Fibroblast of lung (primary cell): ENCODE results near the gene SLC26A1. TPM values are rescaled to one million over a fixed set of nuclear protein-coding genes. Genes with fewer than 3 reads are reported as not detected.

ENCODE experiments used
- DNase-seq, 2 donors: peaks; one replicate each; pipeline versions ENCODE4 v3.0.0 to v3.0.0-alpha.2; 2010; ENCODE audit warnings: low read depth in 2 of 2
- H2AFZ ChIP-seq: 2 replicates; pipeline ENCODE4 v1.5.1; 2012; ENCODE audit warnings: low read length, control low read depth, inconsistent platforms
- H3K27ac ChIP-seq: 2 replicates; pipeline ENCODE4 v1.5.1; 2011; ENCODE audit warnings: low read length, control low read depth; ENCODE audit not compliant: insufficient read depth
- H3K27me3 ChIP-seq: 2 replicates; pipeline ENCODE4 v1.5.1; 2011; ENCODE audit warnings: mild to moderate bottlenecking, low read length; ENCODE audit not compliant: control insufficient read depth, insufficient read depth
- H3K36me3 ChIP-seq: 2 replicates; pipeline ENCODE4 v1.5.1; 2011; ENCODE audit warnings: low read length; ENCODE audit not compliant: control insufficient read depth, insufficient read depth
- H3K4me1 ChIP-seq: 2 replicates; pipeline ENCODE4 v1.5.1; 2011; ENCODE audit warnings: low read length; ENCODE audit not compliant: control insufficient read depth, insufficient read depth; ENCODE audit errors: extremely low read depth
- H3K4me2 ChIP-seq: 2 replicates; pipeline ENCODE4 v1.5.1; 2011; ENCODE audit warnings: low read length, control low read depth; ENCODE audit not compliant: insufficient read depth; ENCODE audit errors: extremely low read depth
- H3K4me3 ChIP-seq, 4 experiments: fragments of 200-600 bp in 1 of 4; sonication (generic) in 1 of 4; replicated peaks in 1 of 4; 2 replicates each; pipeline ENCODE4 v1.5.1; 2011 to 2016; ENCODE audit warnings: low read length in 4 of 4, low read depth in 3 of 4, mild to moderate bottlenecking in 3 of 4, control low read depth in 2 of 4, inconsistent platforms in 1 of 4, mixed read lengths in 1 of 4; ENCODE audit not compliant: insufficient read depth in 1 of 4; ENCODE audit errors: control extremely low read depth in 1 of 4
- H3K79me2 ChIP-seq: 2 replicates; pipeline ENCODE4 v1.5.1; 2012; ENCODE audit warnings: mild to moderate bottlenecking, low read length, inconsistent platforms; ENCODE audit not compliant: control insufficient read depth, insufficient read depth
- H3K9ac ChIP-seq: 2 replicates; pipeline ENCODE4 v1.5.1; 2011; ENCODE audit warnings: mild to moderate bottlenecking, low read length, control low read depth; ENCODE audit not compliant: insufficient read depth
- H3K9me3 ChIP-seq: 2 replicates; pipeline ENCODE4 v1.5.1; 2012; ENCODE audit warnings: low read depth, low read length; ENCODE audit not compliant: control insufficient read depth, insufficient read depth
- H4K20me1 ChIP-seq: 2 replicates; pipeline ENCODE4 v1.5.1; 2011; ENCODE audit warnings: low read length; ENCODE audit not compliant: control insufficient read depth, insufficient read depth; ENCODE audit errors: extremely low read depth
- CTCF ChIP-seq, 2 donors: IDR thresholded peaks in 1 of 2; conservative IDR thresholded peaks in 1 of 2; 1 replicate in 1 of 2; 2 replicates in 1 of 2; pipeline ENCODE4 v1.5.1; 2011 to 2012; ENCODE audit warnings: low read length in 2 of 2, control low read depth in 1 of 2, inconsistent platforms in 1 of 2, low read depth in 1 of 2, mild to moderate bottlenecking in 1 of 2
- EZH2 ChIP-seq: IDR thresholded peaks from 2 replicates; pipeline ENCODE4 v1.5.1; 2012; ENCODE audit warnings: low read length, control low read depth, mild to moderate bottlenecking; ENCODE audit errors: missing control alignments
- polyA plus RNA-seq, 2 donors: library from polyadenylated mRNA; depleted of rRNA in 1 of 2; stranded (reverse) in 1 of 2; unstranded in 1 of 2; fragments of >200 nt; gene quantifications; 2 replicates each; pipeline ENCODE4 v1.2.1, GENCODE V29; 2011 to 2012; ENCODE audit warnings: missing spikeins in 1 of 2
- total RNA-seq: library from RNA; depleted of rRNA; stranded (reverse); fragments of >200 nt; gene quantifications from 2 replicates; pipeline ENCODE4 v1.2.1, GENCODE V29; 2014

The SLC26A1 gene
- total and polyA plus RNA-seq, 2 donors (not counting 1 experiment from before 2014, with no cell fraction given) = 0.05 to 0.33 TPM

- Histone ChIP-seq H3K9ac (no peak overlapping the region), H3K27ac (no peak overlapping the region), H2AFZ (no peak overlapping the region), H3K79me2 (no peaks in the 10 kb centered on the region), H3K4me2 (no peak overlapping the region), H3K9me3 (no peaks in the 10 kb centered on the region), H3K27me3 (no peaks in the 10 kb centered on the region), H4K20me1 (no peaks in the 10 kb centered on the region), H3K4me1 (no peaks in the 10 kb centered on the region), H3K36me3 (peaks cover 2% of the 10 kb centered on the region), H3K4me3 (no peak overlapping the region)
- DNase-seq = no peak
- TF ChIP-seq CTCF (conservative IDR thresholded peaks at IDR 0.05 in 1 of 2, IDR thresholded peaks at IDR 0.05 in 1 of 2; ENCODE audit: low read depth in 1 of 2, low read length in 2 of 2) = no peak
Measured at GRCh38 chr4:1028574-1029220, 35.5 kb upstream of the SLC26A1 start.

DNA sequence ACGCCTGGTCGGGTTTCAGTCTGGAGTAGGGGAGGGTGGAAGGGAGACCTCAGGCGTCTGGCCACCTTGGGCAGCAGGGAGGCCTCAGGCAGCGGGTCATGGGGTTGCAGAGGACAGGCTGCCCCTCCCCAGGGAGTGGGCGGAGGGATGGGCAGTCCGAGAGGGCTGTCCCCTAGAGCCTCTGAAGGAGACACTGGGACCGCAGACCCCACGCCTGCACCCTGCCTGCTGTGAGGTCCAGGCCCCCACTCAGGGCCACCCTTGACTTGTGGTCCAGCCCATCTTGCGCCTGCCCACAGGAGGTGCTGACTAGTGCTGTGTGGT is 34.7 kb upstream of the SLC26A1 start:
- H3K4me1 ChIP-seq = no peaks in the 10 kb centered on the region
- DNase-seq = no peak
- no peaks in the 10 kb centered on the region for H4K20me1 ChIP-seq
- no peaks in the 10 kb centered on the region for H3K79me2 ChIP-seq
- no peak overlapping the region for H3K4me2 ChIP-seq
- no peak overlapping the region for H2AFZ ChIP-seq
- no peak overlapping the region for H3K27ac ChIP-seq
- H3K4me3 ChIP-seq = no peak overlapping the region
- TF ChIP-seq EZH2 (no peak), CTCF (conservative IDR thresholded peaks at IDR 0.05 in 1 of 2, IDR thresholded peaks at IDR 0.05 in 1 of 2; ENCODE audit: low read depth in 1 of 2, low read length in 2 of 2) (no peak)
- H3K9me3 ChIP-seq = no peaks in the 10 kb centered on the region
- no peaks in the 10 kb centered on the region for H3K27me3 ChIP-seq
- H3K9ac ChIP-seq = no peak overlapping the region
- peaks cover 2% of the 10 kb centered on the region for H3K36me3 ChIP-seq

- H3K79me2 ChIP-seq = no peaks in the 10 kb centered on the region
- H3K27ac ChIP-seq = no peak overlapping the region
- TF ChIP-seq CTCF (conservative IDR thresholded peaks at IDR 0.05 in 1 of 2, IDR thresholded peaks at IDR 0.05 in 1 of 2; ENCODE audit: low read depth in 1 of 2, low read length in 2 of 2) (no peak), EZH2 (no peak)
- no peak overlapping the region for H3K4me2 ChIP-seq
- H4K20me1 ChIP-seq = no peaks in the 10 kb centered on the region
- no peak overlapping the region for H2AFZ ChIP-seq
- H3K4me1 ChIP-seq = no peaks in the 10 kb centered on the region
- no peaks in the 10 kb centered on the region for H3K9me3 ChIP-seq
- no peak overlapping the region for H3K4me3 ChIP-seq
- H3K27me3 ChIP-seq = no peaks in the 10 kb centered on the region
- no peak for DNase-seq
- H3K36me3 ChIP-seq = peaks cover 2% of the 10 kb centered on the region
- no peak overlapping the region for H3K9ac ChIP-seq
Measured at GRCh38 chr4:1027219-1027914, 34.2 kb upstream of the SLC26A1 start.
